EL (cell line): ENCODE measurements around the gene HSPA1B.
"Not testable (repeated sequence)": the region's sequence is repeated elsewhere in the genome, so short reads cannot be mapped to it uniquely, and the experiment has no call there.

Experiments used
- DNase-seq: peaks from one replicate; pipeline ENCODE4 v3.0.0-alpha.2; 2016

The HSPA1B gene

DNA sequence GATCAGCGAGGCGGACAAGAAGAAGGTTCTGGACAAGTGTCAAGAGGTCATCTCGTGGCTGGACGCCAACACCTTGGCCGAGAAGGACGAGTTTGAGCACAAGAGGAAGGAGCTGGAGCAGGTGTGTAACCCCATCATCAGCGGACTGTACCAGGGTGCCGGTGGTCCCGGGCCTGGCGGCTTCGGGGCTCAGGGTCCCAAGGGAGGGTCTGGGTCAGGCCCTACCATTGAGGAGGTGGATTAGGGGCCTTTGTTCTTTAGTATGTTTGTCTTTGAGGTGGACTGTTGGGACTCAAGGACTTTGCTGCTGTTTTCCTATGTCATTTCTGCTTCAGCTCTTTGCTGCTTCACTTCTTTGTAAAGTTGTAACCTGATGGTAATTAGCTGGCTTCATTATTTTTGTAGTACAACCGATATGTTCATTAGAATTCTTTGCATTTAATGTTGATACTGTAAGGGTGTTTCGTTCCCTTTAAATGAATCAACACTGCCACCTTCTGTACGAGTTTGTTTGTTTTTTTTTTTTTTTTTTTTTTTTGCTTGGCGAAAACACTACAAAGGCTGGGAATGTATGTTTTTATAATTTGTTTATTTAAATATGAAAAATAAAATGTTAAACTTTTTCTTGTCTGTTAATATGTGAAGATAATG is 2.2 kb downstream of the HSPA1B start:
- DNase-seq = peak; percentile 60

DNA sequence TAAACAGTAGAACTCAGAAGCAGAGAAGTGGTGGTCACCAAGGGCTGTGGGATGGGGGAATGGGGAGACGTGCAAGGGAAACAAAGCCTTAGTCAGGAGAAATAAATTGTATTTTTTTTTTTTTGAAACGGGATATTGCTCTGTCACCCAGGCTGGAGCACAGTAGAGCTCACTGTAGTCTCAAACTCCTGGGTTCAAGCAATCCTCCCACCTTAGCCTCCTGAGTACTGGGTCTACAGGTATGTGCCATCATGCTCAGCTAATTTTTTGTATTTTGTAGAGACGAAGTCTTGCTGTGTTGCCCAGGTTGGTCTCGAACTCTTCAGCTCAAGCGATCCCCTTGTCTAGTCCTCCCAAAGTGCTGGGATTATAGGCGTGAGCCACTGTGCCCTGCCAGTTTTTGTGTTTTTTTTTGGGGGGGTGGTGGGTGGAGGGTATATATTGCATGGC is 3.4 kb downstream of the HSPA1B start:
- DNase-seq = no peak

DNA sequence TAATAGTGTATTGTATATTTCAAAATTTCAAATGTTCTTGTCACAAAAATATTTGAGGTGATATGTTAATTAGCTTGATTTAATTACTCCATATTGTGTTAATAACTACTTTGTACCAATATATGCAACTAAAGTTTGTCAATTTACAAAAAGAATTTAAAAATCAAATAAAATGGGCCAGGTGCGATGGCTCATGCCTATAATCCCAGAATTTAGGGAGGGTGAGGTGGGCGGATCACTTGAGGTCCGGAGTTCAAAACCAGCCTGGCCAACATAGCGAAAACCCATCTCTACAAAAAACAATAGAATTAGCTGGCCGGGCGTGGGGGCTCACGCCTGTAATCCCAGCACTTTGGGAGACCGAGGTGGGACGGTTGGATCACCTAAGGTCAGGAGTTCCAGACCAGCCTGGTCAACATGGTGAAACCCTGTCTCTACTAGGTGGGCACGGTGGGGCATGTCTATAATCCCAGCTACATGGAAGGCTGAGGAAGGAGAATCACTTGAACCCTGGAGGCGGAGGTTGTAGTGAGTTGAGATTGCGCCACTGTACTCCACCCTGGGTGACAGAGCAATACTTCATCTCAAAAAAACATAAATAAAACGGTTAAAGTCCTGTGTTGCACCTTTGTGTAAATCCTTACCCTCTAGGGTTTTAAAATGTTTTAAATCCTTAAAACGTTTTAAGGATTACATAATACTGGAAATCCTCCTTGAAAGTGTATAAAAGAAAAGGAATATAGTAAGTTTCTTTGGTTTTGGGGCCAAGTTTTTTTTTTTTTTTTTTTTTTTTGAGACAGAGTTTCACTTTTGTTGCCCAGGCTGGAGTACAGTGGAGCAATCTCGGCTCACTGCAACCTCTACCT is 4.0 kb downstream of the HSPA1B start:
- no peak for DNase-seq

DNA sequence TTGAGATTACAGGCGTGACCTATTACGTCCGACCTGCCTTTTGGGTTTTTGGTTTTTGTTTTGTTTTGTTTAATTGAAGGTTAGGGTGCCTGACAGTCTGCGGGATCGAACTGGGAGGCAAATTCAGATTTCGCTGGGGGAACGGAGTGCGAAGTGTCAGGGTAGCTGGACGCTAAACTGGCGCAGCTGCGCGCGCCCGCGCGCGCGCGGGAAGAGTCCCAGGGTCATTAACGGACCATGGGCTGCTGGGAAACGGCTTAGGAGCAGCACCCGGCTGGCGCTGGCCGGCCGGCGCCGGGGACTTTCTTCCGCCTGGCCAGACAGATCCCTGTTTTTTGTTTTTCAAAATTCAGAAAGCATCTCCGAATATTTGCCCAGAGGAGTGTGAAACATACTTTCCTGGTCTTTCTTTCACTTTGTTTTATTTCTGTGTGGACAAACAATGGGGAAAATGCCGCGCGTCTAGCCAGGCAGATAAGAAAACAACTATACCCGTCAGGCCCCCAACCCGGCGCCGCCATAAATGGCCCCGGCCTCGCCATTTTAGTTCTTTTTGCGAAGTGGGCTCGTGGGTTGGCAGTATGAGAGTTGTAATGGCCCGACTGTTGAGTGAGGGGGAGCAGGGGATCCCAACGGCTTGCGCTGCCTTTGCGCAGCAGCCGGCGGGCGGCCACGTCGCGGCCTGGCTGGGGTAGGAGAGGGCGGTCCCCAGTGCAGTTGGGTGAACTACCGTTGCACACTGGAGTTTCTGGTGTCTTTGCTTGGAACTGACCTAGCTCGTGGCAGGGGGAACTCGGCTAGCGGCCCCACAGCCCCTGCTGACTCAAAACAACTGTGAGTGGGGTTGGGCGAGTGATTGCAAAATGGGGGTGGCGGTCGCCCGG is 7.1 kb downstream of the HSPA1B start:
- peak; percentile 88 for DNase-seq

DNA sequence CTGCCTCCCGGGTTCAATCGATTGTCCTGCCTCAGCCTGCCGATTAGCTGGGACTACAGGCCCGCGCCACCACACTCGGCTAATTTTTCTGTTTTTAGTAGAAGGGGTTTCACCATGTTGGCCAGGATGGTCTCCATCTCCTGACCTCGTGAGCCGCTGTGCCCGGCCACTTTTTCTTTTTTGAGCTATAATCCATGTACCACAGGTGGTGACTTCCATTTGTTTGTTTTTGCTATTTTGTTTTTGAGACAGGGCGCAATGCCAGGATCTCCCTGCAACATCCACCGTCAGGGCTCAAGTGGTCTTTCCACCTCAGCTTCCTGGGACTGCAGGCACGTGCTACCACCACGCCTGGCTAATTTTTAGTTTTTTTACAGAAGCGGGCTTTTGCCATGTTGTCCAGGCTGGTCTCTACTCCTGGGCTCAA is 8.5 kb downstream of the HSPA1B start:
- no peak for DNase-seq

DNA sequence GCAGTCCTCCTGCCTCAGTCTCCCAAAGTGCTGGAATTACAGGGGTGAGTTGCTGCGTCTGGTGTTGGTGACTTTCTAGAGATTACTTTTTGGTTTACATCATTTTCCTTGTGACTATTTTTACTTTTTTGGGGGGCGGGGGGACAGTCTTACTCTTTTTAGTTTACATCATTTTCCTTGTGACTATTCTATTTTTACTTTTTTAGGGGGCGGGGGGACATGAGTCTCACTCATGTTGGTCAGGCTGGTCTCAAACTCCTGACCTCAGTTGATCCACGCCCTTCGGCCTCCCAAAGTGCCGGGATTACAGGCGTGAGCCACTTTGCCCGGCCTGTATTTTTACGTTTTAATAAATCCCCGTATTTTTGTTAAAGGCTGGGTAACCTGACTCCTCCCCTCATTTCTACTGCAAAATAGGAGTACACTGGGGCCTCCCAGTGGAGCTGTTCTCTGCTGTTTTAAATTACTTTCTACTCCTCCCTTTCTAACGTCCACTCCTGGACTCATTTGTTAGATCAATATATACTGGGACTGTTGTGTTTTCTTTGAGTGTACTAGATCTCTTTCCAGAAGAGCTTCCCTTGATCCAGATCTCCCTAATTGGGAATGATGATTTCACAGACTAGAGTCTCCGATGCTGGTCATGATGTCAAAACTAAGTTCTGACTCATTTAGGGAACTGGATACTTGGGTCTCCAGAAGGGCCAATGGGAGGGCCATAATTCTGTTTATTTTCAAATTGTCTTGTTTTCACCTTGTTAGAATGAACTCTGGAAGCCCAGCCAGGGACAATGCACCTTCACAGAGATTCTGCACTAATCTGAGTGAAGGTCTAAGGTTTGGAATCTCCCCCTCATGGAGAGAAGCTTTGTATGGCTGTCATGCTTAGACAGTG is 9.2 kb downstream of the HSPA1B start:
- peak; percentile 53 for DNase-seq

DNA sequence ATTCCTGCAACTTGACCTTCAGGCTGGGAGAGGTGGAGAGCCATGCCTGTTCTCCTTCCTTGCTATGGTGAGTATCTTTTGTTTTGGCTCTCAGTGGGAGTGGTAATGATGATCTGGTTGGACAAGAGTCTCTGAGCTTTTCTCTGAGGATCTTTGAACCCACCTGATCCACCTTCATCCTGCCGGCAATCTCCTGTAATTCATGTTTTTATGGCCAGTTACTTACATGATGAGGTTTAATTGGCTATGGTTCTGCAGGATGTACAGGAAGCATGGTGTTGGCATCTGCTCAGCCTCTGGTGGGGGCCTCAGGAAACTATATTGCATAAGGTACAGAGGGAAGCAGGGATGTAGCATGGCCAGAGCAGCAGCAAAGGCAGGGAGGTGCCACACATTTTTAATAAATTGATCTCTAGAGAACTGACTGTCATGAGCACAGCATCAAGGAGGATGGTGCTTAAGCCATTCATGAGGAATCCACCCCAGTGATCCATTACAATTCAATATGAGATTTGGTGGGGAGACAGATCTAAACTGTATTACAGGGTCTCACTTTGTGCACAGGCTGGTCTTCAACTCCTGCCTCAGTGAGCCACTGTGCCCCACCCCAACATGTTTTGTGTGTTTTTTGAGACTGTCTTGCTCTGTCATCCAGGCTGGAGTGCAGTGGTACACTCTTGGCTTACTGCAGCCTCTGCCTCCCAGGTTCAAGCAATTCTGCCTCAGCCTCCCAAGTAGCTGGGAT is 10.0 kb downstream of the HSPA1B start:
- DNase-seq = no peak

DNA sequence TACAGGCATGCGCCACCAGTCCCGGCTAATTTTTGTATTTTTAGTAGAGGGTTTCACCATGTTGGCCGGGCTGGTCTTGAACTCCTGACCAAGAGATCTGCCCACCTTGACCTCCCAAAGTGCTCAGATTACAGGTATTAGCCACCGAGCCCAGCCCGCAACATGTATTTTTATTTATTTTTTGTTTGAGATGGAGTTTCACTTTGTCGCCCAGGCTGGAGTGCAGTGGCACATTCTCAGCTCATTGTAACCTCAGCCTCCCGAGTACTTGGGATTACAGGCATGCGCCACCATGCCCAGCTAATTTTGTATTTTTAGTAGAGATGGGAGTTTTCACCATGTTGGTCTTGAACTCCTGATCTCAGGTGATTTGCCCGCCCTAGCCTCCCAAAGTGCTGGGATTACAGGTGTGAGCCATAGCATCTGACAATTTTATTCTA is 10.6 kb downstream of the HSPA1B start:
- DNase-seq = not testable (repeated sequence)

DNA sequence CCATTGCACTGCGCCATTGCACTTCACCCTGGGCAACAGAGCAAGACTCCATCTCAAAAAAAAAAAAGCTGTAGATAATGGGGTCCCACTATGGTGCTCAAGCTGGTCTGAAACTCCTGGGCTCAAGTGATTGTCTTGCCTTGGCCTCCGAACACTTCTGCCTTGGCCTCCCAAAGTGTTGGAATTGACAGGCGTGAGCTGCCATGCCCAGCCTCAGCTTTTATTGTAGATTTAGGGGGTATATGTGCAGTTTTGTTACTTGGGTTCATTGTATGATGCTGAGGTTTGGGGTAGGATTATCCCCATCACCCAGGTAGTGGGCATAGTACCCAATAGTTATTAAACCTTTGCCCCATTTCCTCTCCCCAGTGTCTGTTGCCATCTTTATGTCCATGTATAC is 11.4 kb downstream of the HSPA1B start:
- DNase-seq = no peak

DNA sequence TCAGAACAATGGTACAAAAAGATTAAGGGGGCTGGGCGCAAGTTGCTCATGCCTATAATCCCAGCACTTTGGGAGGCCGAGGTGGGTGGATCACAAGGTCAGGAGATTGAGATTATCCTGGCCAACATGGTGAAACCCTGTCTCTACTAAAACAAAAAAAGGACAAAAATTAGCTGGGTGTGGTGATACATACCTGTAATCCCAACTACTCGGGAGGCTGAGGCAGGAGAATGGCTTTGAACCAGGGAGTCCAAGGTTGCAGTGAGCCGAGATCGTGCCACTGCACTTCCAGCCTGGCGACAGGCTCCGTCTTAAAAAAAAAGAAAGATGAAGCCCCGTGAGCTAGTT is 12.2 kb downstream of the HSPA1B start:
- DNase-seq = not testable (repeated sequence)

DNA sequence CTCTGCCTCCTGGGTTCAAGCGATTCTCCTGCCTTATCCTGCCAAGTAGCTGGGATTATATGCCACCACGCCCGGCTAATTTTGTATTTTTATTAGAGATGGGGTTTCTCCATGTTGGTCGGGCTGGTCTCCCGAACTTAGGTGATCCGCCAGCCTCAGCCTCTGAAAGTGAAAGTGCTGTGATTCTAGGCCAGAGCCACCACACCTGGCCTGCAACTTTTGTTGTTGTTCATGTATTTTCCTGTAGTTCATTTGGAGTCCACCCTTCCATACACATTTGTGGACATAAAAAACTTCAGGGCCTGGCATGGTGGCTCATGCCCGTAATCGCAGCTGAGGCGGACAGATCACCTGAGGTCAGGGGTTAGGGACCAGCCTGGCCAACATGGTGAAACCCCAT is 14.5 kb downstream of the HSPA1B start:
- no peak for DNase-seq

DNA sequence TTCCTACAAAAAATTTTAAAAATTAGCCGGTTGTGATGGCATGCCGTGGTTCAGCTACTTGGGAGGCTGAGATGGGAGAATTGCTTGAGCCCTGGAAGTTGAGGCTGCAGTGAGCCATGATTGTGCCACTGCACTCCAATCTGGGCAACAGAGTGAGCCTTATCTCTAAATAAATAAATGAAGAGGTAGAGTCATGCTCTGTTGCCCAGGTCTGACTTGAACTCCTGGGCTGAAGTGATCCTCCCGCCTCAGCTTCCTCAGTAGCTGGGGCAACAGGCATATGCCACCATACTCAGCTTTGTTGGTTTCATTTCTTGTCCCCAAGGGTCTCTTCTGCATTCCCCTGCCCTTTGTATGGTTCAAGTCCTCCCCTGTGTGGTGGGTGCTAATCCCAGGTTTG is 17.0 kb downstream of the HSPA1B start:
- DNase-seq = no peak

DNA sequence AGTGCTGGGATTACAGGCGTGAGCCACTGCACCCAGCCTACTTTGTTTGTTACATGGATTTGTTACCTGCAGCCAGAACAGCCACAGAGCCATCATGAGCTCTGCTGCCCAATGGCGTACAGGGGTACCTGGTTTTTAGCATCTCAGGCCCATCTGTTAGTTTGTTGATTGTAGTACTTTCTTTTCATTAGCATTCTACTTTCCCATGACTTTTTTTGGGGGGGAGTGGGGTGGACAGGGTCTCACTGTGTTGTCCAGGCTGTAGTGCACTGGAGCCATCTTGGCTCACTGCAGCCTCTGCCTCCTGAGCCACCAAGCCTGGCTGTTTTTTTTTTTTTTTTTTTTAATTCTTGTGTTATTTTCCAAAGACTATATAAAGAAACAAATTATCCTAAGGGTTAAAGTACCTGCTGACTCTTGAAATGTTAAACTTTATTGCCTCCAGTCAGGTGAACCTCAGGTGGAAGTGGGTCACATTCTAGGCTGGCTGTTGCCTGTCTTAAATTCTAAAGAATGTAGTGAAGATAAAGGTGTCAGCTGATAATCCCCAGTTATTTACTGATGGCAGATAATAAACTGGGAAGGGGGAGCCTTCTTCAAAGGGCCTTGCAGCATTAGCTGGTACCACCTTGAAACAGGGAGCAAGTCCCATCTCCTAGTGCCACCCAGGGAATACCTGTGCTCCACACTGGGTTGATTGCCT is 19.9 kb downstream of the HSPA1B start:
- no peak for DNase-seq

DNA sequence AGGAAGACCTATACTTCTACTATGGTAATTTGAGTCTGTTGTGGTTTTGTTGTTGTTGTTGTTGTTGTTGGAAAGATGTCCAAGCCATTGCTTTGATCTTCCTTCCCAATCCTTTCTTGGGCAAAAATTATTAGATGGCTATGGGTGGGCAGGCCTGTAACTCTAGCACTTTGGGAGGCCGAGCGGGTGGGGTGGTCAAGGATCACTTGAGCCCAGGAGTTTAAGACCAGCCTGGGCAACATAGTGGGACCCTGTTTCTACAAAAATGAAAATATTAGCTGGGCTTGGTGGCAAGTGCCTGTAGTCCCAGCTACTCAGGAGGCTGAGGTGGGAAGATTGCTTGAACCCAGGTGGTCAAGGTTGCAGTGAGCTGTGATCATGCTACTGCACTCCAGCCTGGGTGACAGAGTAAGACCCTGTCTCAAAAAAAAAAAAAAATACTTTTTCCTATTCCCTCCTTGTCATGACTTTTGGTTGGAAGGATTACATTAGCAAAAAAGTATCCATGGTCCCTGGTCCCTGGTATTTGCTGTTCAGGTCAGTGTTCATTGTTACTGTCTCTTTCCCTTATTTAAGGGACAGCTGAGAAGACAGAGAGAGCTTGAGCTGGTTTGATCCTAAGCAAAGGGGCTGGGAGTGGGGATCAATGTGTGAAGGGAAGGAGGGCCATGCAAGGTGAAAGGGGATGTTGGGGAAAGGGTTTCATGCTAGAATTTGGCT is 23.4 kb downstream of the HSPA1B start:
- DNase-seq = no peak

DNA sequence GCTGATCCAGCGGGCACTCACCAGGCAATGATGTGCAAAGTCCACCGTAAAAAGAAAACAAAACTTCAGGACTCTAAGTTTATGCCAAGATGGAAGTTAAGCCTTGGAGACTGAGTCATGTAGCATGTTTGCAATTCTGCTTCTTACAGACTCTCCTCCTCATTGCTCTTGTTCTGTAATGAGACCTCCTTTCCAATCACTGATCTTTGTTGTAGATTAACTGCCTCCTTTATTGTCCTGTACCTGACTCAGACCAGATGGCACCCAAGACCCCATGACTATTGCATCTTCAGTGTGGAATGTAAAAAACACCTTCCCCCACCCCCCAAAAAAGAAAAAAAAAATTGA is 23.9 kb downstream of the HSPA1B start:
- DNase-seq = no peak

DNA sequence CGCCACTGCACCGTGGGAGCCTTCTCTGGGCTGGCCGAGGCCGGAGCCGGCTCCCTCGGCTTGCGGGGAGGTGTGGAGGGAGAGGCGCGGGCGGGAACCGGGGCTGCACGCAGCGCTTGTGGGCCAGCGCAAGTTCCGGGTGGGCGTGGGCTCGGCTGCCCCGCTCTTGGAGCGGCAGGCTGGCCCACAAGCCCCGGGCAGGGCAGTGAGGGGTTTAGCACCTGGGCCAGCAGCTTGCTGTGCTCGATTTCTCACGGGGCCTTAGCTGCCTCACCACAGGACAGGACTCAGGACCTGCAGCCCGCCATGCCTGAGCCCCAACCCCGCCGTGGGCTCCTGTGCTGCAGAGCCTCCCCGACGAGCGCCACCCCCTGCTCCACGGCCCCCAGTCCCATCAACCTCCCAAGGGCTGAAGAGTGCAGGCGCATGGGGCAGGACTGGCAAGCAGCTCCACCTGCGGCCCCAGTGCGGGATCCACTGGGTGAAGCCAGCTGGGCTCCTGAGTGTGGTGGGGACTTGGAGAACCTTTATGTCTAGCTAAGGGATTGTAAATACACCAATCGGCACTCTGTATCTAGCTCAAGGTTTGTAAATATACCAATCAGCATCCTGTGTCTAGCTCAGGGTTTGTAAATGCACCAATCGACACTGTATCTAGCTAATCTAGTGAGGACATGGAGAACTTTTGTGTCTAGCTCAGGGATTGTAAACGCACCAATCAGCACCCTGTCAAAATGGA is 24.6 kb downstream of the HSPA1B start:
- not testable (repeated sequence) for DNase-seq

DNA sequence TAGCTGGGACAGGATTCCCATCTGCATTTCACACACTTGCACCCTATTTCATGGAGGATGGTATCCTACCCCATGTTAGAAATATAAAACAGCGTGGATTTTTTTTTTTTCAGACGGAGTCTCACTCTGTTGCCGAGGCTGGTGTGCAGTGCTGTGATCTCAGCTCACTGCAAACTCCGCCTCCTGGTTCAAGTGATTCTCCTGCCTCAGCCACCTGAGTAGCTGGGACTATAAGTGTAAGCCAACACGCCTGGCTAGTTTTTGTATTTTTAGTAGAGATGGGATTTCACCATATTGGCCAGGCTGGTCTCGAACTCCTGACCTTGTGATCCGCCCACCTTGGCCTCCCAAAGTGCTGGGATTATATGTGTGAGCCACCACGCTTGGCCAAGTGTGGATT is 30.2 kb downstream of the HSPA1B start:
- not testable (repeated sequence) for DNase-seq

DNA sequence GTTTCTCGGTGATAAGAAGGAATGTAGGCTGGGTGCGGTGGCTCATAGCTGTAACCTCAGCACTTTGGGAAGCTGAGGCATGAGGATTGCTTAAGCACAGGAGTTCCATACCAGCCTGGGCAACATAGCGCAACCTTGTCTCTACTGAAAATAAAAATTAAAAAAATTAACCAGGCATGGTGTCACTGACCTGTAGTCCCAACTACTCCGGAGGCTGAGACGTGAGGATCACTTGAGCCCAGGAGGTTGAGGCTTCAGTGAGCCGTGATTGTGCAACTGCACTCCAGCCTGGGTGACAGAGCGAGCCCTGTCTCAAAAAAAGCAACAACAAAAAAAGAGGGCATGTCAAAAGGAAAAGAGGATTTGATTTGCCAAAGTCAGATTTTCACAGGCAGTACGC is 31.2 kb downstream of the HSPA1B start:
- DNase-seq = no peak

DNA sequence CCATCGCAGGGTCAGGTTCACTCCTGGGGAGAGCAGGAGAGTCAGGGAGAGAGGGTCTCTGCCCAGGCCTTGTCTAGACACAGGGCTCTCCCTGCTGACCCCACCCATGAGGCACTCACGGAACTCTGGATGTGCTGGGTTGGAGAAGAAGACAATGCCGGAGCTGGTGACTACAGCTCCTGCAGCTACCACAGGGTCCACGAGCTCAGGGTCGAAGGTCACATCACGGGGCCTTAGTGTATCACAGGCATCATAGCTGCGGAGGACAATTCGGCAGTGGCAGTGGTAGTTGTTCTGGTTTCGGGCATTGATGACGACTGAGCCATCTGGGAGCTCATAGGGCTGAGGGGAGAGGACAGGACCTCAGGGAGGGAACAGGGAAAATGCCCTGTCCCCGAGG is 32.4 kb downstream of the HSPA1B start:
- no peak for DNase-seq

DNA sequence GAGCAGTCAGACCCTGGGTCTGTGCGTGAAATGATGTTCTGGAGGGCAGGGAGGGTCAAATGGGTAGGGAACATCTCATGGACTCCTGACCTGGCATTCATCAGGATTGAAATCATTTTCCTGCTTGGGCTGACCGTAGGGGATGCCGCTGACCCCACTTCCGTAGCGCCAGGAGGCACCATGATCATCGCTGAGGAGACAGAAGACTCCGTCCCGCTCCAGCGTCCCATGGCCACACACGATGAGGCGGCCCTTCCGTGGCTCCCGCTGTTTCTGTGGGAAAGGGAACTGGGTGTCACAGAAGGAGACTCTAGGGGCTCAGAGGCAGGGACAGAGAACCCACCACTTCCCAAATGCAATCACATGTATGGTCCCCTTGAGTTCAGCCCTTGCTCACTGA is 32.8 kb downstream of the HSPA1B start:
- DNase-seq = no peak
